HG02610 (cell line): ENCODE results near the gene TRPC6.
"Not testable (repeated sequence)": the region's sequence is repeated elsewhere in the genome, so short reads cannot be mapped to it uniquely, and the experiment has no call there.

Experiments
- ATAC-seq: cut with Tn5 transposase; IDR thresholded peaks from one replicate; pipeline ENCODE4 v1.9.1; 2021; ENCODE audit warnings: mild to moderate bottlenecking, moderate library complexity; ENCODE audit not compliant: unreplicated experiment

The TRPC6 gene

DNA sequence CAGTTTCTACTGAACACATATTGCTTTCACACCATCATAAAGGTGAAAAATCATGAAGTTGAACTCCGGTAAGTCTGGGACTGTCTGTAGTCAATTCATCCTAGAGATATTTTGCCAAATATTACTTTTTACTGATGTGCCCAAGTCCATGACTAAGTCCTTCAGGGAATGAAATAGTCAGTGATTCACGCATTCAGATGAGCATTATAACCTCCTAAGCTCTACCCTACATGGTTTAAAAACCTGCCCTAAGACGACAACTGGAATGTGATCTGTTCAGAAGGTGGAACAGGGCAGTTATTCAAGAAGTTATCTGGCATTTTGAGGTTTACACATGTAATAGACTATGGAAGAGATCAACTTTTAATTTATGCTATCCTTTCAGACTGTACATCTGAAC is 125.6 kb downstream of the TRPC6 start:
- ATAC-seq, result no peak

DNA sequence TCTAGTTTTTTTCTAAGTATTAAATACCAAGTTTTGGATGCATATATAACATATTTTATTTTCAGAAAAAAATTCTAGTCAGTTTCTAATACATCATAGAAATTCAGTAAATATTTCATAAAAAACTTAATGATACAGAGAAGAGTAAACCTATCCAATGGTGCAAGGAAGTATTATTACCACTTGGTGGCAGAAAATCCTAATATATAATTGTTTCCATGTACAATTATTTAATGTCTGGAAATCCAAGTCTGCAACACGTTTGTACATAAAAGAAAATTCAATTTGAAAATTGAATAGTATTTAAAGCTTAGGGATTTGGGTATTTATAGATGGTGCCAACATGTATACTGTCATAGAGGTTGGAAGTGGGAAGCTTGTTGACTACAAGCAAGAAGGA is 127.0 kb downstream of the TRPC6 start:
- ATAC-seq, result no peak

- ATAC-seq, result no peak
These were observed 130.1 kb downstream of the TRPC6 start for GRCh38 chr11:101453682-101454081.

- ATAC-seq, result no peak
These were observed 134.8 kb downstream of the TRPC6 start for GRCh38 chr11:101448881-101449442.

DNA sequence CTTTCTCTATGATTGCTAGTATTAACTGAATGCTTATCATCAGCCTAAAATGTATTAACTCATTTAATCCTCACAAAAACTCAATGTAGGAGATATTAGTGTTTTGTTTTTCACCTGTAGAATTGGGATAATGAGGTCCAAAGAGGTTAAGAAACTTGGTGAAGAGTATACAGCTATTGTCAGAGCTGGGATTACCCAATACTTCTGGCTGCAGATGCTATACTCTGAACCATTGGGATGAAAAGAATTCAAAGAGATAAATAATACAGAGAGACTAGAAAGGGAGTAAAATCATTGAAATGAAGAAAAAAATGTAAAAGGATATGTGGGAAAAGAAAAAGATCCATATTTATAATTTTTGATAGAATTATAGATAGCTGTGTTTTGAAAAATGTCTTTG is 137.1 kb downstream of the TRPC6 start:
- no peak for ATAC-seq

DNA sequence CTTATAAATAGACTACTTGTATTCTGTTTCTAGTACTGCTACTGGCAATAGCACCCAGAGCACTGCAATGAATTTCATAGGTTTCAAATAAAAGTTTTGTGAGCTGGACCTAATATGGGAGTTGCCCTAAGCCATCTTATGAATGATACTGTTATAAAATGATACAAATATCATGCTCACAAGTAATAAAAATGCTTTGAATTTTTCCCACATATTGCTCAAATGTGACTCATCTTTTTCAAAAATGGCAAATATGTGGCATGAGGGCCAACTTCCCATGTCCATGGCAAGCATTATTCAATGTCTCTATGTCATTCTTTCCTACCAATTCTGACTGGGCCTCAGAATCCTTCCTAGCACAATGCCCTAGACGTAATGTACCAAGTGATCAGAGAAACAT is 137.6 kb downstream of the TRPC6 start:
- ATAC-seq, result no peak

DNA sequence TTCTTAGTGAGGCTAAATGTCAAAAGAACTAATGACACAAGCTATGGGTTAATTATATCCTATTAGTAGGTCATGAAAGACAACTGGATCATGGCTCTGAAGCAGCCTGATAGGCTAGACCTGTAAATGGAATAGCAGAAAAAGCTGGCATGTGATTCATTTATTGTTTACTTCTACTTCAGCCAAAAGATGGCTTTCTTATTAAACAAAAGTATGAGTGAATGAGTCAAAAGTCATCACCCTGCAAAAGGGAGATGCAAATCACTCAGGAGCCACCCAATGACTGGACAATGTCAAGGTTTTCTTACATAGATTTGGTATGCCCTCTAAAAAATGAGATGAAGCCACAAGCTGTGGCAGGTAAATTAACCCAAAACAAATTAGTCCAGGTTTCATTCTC is 138.0 kb downstream of the TRPC6 start:
- ATAC-seq, result no peak

- ATAC-seq, result no peak
These were observed 139.0 kb downstream of the TRPC6 start for GRCh38 chr11:101444851-101445250.

GRCh38 chr11:101444164-101444563 is 139.6 kb downstream of the TRPC6 start:
- ATAC-seq, result no peak

- ATAC-seq, result no peak
These were observed 140.8 kb downstream of the TRPC6 start for GRCh38 chr11:101442936-101443521.

DNA sequence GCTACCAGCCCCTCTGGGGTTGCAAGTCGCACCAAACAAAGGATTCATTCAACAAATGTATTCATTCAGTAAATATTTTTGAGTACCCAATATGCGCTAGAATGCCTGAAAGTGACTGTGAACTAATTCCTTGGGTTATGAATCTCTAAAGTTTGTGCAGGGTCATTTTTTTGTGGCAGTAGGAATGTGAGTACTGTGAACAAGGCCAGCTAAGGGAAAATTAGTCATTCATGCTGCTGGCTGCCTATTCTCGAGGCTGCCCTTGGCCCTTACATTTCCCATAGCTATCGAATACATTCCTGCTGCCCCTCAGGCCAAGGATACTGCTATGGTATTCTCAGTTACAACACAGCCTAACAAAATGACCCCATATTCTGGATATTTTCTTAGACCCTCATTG is 141.6 kb downstream of the TRPC6 start:
- ATAC-seq, result no peak

DNA sequence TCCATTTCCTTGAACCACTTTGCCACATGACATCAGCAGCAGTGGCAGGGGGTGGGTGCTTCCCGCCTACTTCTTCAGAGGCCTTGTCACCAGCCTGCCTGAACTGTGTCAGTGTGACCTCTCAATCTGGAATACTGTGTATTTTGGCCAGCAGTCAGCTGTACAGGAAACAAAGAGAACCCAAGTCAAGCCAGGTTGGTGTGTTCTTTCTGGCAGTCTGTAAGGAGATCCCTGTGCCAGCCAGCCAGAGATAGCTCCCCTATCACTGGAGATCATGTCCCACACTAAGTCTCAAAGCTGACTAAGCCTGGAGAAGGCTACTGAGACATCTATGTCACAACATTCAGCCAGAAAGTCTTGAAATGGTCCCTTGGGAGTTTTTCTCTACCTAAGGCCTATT is 142.1 kb downstream of the TRPC6 start:
- no peak for ATAC-seq

- ATAC-seq, result no peak
These were observed 144.3 kb downstream of the TRPC6 start for GRCh38 chr11:101439488-101439887.

- ATAC-seq, result not testable (repeated sequence)
These were observed 145.1 kb downstream of the TRPC6 start for GRCh38 chr11:101438708-101439107.

- no peak for ATAC-seq
These were observed 145.7 kb downstream of the TRPC6 start for GRCh38 chr11:101438126-101438525.

DNA sequence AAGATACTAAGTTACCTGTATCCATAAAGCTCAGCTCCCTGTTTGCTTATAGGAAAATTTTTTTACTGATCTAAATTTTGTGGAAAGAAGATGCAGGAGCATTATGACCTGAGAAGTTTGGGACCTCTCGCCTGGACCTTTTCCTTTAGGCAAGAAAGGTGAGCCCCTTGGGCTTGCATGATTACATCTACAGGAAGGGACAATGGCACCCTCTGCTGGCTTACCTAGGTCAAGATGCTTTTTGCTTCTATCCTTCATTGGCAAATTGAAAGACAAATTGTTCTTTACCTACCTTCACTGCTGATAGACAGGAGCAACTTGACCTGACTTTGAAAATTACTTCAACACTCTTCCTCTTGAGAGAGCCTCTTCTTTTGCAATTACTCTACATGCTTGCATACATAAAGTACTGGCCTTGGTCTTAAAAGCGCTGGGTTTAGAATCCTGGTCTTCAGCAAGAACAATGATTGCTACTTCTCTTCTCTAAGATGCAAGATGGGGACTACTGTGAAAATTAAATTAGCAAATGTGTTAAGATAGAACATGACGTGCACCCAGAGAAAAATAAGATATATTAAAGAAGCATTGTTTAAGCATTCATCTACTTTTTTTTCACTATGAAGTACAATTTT is 147.2 kb downstream of the TRPC6 start:
- no peak for ATAC-seq

GRCh38 chr11:101435408-101435973 is 148.3 kb downstream of the TRPC6 start:
- no peak for ATAC-seq

GRCh38 chr11:101434026-101434643 is 149.7 kb downstream of the TRPC6 start:
- no peak for ATAC-seq

- no peak for ATAC-seq
These were observed 150.7 kb downstream of the TRPC6 start for GRCh38 chr11:101433151-101433550.

DNA sequence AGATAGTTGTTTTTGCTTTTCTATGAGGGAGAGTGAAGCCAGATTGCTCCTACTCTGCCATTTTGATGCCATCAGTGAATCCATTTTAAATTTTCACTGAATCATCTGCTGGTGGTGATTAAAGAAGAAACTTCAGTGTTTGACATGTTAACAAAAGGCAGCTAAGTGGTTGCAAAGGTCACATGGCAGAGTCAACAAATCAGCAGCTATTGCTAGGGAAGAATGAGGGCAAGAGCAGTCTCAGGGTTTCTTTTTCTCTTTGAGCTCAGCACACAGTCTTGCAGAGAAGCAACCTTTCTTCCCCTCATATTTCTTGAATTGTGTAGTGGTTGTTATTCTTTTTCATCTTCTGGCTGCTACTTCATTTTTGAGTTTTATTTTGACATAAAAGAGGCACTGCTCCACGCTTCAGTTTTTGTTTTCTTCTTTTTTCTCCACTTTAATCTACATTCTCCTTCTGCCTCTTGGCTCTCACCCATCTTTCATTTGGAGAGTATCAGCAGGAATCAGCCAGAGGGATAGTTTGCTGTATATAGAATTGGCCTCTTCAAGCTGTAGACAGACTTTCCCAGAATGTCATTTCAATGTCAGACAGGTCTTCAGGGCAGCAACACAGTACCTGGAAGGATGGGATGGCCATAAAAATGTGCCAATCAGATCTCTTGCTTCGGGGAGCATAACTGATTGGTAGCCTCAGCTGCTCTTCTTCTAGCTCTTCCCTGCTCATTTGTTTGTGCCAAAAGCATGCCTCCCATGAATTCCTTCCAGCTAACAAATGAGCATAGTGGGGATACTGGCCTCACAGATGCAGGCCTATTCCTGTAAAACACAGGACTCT is 153.9 kb downstream of the TRPC6 start:
- ATAC-seq, result no peak

- no peak for ATAC-seq
These were observed 154.9 kb downstream of the TRPC6 start for GRCh38 chr11:101428918-101429317.
